Neural crest cell (in vitro differentiated cells): ENCODE data around the gene ITGAE. TPM values are rescaled to one million over a fixed set of nuclear protein-coding genes. Genes with fewer than 3 reads are reported as not detected.

ENCODE experiments used
- DNase-seq: peaks from one replicate; pipeline ENCODE4 v3.0.0; 2021; ENCODE audit warnings: low read depth, mixed read lengths, low spot score
- H3K27ac Mint-ChIP-seq: one replicate; pipeline ENCODE4 v1.8.0; 2021; ENCODE audit warnings: mild to moderate bottlenecking, mixed read lengths; ENCODE audit not compliant: unreplicated experiment
- H3K27me3 Mint-ChIP-seq: 2 replicates; pipeline ENCODE4 v1.8.0; 2021; ENCODE audit warnings: low read depth, mild to moderate bottlenecking, mixed read lengths
- H3K36me3 Mint-ChIP-seq: 2 replicates; pipeline ENCODE4 v1.8.0; 2021; ENCODE audit warnings: low read depth, mild to moderate bottlenecking, mixed read lengths
- H3K4me1 Mint-ChIP-seq: 2 replicates; pipeline ENCODE4 v1.8.0; 2021; ENCODE audit warnings: mixed read lengths
- H3K4me3 Mint-ChIP-seq: one replicate; pipeline ENCODE4 v1.8.0; 2021; ENCODE audit warnings: mild to moderate bottlenecking, mixed read lengths
- H3K9me3 Mint-ChIP-seq: 2 replicates; pipeline ENCODE4 v1.8.0; 2021; ENCODE audit warnings: mixed read lengths
- total RNA-seq: library from RNA; stranded (reverse); gene quantifications from 2 replicates; pipeline ENCODE4 v1.2.1, GENCODE V29; 2021
- TF ChIP-seq, protein P1 (sequence below): fragments of 200-600 bp; sonication (generic); conservative IDR thresholded peaks from 2 replicates; pipeline ENCODE4 v1.5.0; 2021; ENCODE audit warnings: antibody characterized with exemption, mild to moderate bottlenecking

ITGAE gene
- total RNA-seq, 1 donor from 2014 or later, result 43.1 TPM

DNA sequence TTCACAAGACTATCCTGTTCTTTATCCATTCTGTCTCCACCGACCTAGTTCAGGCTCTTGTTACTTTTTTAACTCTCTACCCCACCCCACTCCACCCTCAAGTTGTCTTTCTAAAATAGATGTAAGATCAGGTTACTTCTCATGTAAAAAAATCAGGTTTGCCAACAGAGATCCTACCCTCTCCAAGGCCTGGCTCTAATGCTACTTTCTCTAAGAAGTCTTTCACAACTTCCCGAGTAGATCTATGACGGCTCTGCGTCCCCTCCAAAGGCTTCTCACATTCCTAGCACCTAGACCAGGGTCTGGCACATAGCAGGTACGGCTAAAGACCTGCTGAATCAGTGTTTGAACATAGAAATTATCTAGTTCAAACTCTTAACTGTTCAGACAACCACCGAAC lies 14.1 kb upstream of the ITGAE start:
- no peak overlapping the region for H3K4me3 Mint-ChIP-seq
- H3K27ac Mint-ChIP-seq, result no peak overlapping the region
- no peaks in the 10 kb centered on the region for H3K9me3 Mint-ChIP-seq
- peaks cover 11% of the 10 kb centered on the region for H3K36me3 Mint-ChIP-seq
- TF ChIP-seq, protein P1, sequence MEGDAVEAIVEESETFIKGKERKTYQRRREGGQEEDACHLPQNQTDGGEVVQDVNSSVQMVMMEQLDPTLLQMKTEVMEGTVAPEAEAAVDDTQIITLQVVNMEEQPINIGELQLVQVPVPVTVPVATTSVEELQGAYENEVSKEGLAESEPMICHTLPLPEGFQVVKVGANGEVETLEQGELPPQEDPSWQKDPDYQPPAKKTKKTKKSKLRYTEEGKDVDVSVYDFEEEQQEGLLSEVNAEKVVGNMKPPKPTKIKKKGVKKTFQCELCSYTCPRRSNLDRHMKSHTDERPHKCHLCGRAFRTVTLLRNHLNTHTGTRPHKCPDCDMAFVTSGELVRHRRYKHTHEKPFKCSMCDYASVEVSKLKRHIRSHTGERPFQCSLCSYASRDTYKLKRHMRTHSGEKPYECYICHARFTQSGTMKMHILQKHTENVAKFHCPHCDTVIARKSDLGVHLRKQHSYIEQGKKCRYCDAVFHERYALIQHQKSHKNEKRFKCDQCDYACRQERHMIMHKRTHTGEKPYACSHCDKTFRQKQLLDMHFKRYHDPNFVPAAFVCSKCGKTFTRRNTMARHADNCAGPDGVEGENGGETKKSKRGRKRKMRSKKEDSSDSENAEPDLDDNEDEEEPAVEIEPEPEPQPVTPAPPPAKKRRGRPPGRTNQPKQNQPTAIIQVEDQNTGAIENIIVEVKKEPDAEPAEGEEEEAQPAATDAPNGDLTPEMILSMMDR, result no peak
- DNase-seq, result no peak
- H3K4me1 Mint-ChIP-seq, result no peaks in the 10 kb centered on the region
- H3K27me3 Mint-ChIP-seq, result no peaks in the 10 kb centered on the region

DNA sequence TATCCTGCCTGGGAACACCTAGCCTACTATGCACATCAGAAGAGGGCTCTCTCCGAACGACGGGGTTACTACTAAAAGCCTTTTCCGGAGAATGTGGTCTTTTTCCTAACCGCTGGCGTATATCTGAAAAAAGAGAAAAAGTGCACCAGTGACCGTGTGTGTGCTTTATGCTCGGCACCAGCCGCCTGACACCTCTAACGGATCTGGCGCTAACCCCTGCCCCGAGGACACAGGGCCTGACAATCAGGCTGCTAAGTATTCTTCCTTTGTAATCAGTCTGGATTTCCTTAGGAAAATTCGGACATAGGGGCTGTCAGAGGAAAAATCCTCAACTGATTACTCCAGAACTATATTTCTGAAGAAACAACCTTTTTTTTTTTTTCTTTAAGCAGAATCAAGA lies 13.4 kb upstream of the ITGAE start:
- no peak overlapping the region for H3K4me3 Mint-ChIP-seq
- no peak overlapping the region for H3K27ac Mint-ChIP-seq
- TF ChIP-seq, protein P1, result no peak
- no peak for DNase-seq
- peaks cover 11% of the 10 kb centered on the region for H3K36me3 Mint-ChIP-seq
- no peaks in the 10 kb centered on the region for H3K9me3 Mint-ChIP-seq
- H3K4me1 Mint-ChIP-seq, result no peaks in the 10 kb centered on the region
- no peaks in the 10 kb centered on the region for H3K27me3 Mint-ChIP-seq

DNA sequence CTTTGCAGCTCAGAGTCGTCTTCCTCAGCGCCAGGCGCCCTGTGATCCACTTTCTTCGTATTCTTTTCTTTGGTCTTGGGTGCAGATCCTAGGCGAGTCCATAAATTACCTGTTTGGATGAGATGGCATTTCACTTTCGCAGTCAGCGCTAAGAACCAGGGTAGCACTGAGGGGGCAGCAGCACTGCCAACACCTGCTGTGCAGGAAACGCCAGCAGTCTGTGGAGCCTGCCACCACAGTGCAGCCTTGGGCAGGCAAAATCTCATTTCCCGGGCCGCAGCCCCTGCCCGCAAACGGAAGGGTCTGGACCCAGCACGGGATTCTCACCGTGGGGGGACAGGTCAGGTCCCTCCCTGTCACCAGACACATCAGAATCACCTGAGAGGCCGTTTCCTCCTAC lies 12.2 kb upstream of the ITGAE start:
- Mint-ChIP-seq H3K27ac (no peak overlapping the region), H3K9me3 (no peaks in the 10 kb centered on the region), H3K36me3 (peaks cover 5% of the 10 kb centered on the region), H3K27me3 (no peaks in the 10 kb centered on the region), H3K4me1 (no peaks in the 10 kb centered on the region), H3K4me3 (no peak overlapping the region)
- TF ChIP-seq, protein P1, result no peak
- no peak for DNase-seq

DNA sequence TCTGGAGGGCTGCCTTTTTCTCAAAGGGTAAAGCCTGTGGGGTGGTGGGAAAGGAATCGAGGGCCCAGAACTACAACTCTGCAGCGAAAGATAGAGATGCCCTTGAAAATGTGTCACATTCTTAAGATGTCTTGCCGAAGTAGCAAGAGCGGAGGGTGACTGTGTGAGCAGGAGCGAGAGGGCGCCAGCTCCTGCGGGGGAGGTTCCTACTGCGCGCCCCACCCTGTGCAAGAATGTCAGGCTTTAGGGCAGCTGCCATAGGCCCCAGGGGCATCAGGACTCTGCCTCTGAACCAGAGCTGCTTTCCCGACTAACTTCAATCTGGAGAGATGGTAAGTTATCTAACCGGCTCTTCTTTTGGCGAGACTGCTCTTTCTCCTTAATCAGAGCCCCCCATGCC lies 11.8 kb upstream of the ITGAE start:
- no peaks in the 10 kb centered on the region for H3K4me1 Mint-ChIP-seq
- no peak for DNase-seq
- no peaks in the 10 kb centered on the region for H3K9me3 Mint-ChIP-seq
- no peaks in the 10 kb centered on the region for H3K27me3 Mint-ChIP-seq
- H3K27ac Mint-ChIP-seq, result no peak overlapping the region
- TF ChIP-seq, protein P1, result no peak
- no peak overlapping the region for H3K4me3 Mint-ChIP-seq
- H3K36me3 Mint-ChIP-seq, result peaks cover 5% of the 10 kb centered on the region

DNA sequence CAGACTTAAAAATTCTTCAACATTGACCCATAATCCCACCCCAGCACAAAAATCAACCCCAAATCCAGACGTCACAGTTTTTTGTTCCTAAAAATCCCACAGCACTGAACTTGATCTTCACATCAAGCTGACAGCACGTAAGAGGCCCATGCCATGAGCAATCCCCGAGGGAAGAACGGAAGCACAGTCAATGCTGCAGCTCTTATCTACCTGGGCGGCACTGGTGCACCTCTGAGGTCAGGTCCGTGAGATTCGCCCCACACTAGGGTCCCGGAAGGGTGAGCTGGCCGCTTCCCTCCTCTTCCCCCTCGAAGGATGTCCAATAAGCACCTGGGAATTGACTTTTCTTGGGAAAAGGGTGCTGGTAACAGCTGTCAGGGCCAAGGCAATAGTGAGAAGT lies 11.3 kb upstream of the ITGAE start:
- no peaks in the 10 kb centered on the region for H3K9me3 Mint-ChIP-seq
- no peaks in the 10 kb centered on the region for H3K4me1 Mint-ChIP-seq
- no peaks in the 10 kb centered on the region for H3K27me3 Mint-ChIP-seq
- H3K36me3 Mint-ChIP-seq, result peaks cover 5% of the 10 kb centered on the region
- H3K27ac Mint-ChIP-seq, result no peak overlapping the region
- TF ChIP-seq, protein P1, result no peak
- H3K4me3 Mint-ChIP-seq, result no peak overlapping the region
- DNase-seq, result no peak

DNA sequence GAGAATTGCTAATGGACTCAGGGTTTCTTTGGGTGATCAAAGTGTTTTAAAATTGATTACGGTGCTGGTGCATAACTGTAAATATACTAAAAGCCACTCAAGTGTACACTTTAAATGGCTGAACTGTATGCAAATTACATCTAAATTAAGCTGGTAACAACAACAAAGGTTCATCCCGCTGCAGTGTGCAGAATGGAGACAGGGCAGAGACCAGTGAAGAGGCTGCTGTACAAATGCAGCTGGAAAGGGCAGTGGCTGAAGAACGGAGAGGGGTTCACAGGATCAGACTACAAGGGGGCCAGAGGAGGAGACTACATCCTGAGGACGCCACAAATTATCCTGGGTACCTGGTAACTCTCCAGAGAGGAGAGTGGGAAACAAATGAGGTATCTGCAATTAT lies 9.0 kb upstream of the ITGAE start:
- H3K36me3 Mint-ChIP-seq, result peaks cover 5% of the 10 kb centered on the region
- no peaks in the 10 kb centered on the region for H3K4me1 Mint-ChIP-seq
- TF ChIP-seq, protein P1, result no peak
- no peaks in the 10 kb centered on the region for H3K27me3 Mint-ChIP-seq
- no peak overlapping the region for H3K27ac Mint-ChIP-seq
- DNase-seq, result no peak
- no peaks in the 10 kb centered on the region for H3K9me3 Mint-ChIP-seq
- H3K4me3 Mint-ChIP-seq, result no peak overlapping the region
